ENCODE results near the gene FAM131C. TPM values are rescaled to one million over a fixed set of nuclear protein-coding genes. Genes with fewer than 3 reads are reported as not detected.

The FAM131C gene
- total RNA-seq, 1 experiment from 2014 or later, result 0.41 TPM

- Mint-ChIP-seq H3K9me3 (ENCODE audit: unreplicated experiment) (no peaks in the 10 kb centered on the region), H3K27ac (ENCODE audit: unreplicated experiment) (peak overlapping the region; percentile 22), H3K4me3 (ENCODE audit: unreplicated experiment) (no peak overlapping the region), H3K27me3 (ENCODE audit: insufficient read depth, unreplicated experiment) (no peaks in the 10 kb centered on the region), H3K36me3 (ENCODE audit: insufficient read depth, unreplicated experiment) (no peaks in the 10 kb centered on the region), H3K4me1 (ENCODE audit: low read depth, unreplicated experiment) (no peaks in the 10 kb centered on the region)
- DNase-seq, result no peak
- H3K27me3 ChIP-seq (replicated peaks; ENCODE audit: control insufficient read depth, insufficient read depth, low read length), result no peaks in the 10 kb centered on the region
- no peaks in the 10 kb centered on the region for H3K9me3 ChIP-seq
- TF ChIP-seq, protein P1, sequence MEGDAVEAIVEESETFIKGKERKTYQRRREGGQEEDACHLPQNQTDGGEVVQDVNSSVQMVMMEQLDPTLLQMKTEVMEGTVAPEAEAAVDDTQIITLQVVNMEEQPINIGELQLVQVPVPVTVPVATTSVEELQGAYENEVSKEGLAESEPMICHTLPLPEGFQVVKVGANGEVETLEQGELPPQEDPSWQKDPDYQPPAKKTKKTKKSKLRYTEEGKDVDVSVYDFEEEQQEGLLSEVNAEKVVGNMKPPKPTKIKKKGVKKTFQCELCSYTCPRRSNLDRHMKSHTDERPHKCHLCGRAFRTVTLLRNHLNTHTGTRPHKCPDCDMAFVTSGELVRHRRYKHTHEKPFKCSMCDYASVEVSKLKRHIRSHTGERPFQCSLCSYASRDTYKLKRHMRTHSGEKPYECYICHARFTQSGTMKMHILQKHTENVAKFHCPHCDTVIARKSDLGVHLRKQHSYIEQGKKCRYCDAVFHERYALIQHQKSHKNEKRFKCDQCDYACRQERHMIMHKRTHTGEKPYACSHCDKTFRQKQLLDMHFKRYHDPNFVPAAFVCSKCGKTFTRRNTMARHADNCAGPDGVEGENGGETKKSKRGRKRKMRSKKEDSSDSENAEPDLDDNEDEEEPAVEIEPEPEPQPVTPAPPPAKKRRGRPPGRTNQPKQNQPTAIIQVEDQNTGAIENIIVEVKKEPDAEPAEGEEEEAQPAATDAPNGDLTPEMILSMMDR (IDR thresholded peaks at IDR 0.05; ENCODE audit: insufficient read depth in 1 of 2, low read depth in 1 of 2, low read length in 1 of 2, severe bottlenecking in 1 of 2, unreplicated experiment in 1 of 2), result no peak
- no peaks in the 10 kb centered on the region for H3K36me3 ChIP-seq (ENCODE audit: control insufficient read depth, insufficient read depth, low read length)
- POLR2A ChIA-PET, result no interaction called here
- BruUV-seq (replicated peaks), result no TSS peak
- CTCF ChIA-PET, result no interaction called here
- no peak overlapping the region for H3K4me3 ChIP-seq (ENCODE audit: low read depth, low read length)
- no peaks in the 10 kb centered on the region for H3K4me1 ChIP-seq
- intact Hi-C loops (cut with micrococcal nuclease; ENCODE audit: unreplicated experiment), result no loop called here
Observed at GRCh38 chr1:16019644-16020277, 53.7 kb downstream of the FAM131C start.

DNA sequence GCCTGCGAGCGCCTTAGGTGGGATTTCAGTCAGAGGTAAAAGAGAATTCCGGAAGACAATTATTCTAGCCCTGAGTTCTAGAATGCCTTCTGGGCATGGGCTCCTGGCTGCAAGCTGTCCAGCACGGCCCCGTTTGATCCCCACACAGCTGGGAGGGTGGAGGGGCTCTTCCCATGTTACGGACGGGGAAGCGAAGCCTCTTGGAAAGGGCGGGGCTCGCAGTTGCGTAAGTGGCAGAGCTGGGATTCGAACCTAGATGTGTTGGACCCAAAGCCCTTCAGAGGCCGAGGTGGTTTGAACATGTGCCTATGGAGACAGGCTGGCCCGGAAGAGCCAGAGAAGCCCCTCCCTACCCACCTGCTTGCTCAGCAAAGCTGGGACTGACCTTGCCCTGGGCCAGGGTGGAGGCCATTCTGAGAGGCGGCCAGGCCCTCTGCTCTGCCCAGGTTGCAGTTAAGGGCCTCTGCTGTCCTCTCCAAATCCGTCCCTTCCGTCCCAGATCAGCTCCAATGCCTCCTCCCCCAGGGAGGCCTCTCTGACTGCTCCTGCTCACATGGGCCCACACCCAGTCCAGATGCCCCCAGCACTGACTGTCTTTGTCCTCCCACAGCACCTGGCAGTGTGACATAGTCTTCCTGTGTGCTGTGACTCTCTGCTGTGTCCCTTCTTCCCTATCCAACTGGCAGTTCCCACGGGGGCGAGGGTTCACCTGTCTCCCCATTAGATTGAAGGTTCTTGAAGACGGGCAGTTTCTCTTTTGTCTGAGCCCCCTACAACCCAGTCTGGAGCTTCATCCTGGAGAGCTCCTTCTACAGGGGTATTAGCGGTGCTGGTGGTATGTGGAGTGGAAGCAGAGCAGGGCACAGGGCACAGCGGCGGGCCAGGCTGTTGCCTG, 54.5 kb downstream of the FAM131C start:
- POLR2A ChIA-PET, result no interaction called here
- CTCF ChIA-PET, result no interaction called here
- DNase-seq, result no peak
- Histone ChIP-seq H3K36me3 (ENCODE audit: control insufficient read depth, insufficient read depth, low read length) (no peaks in the 10 kb centered on the region), H3K27me3 (replicated peaks; ENCODE audit: control insufficient read depth, insufficient read depth, low read length) (no peaks in the 10 kb centered on the region), H3K4me3 (ENCODE audit: low read depth, low read length) (no peak overlapping the region), H3K9me3 (no peaks in the 10 kb centered on the region), H3K4me1 (no peaks in the 10 kb centered on the region)
- Mint-ChIP-seq H3K4me1 (ENCODE audit: low read depth, unreplicated experiment) (no peaks in the 10 kb centered on the region), H3K4me3 (ENCODE audit: unreplicated experiment) (no peak overlapping the region), H3K9me3 (ENCODE audit: unreplicated experiment) (no peaks in the 10 kb centered on the region), H3K27ac (ENCODE audit: unreplicated experiment) (peak overlapping the region; percentile 22), H3K36me3 (ENCODE audit: insufficient read depth, unreplicated experiment) (no peaks in the 10 kb centered on the region), H3K27me3 (ENCODE audit: insufficient read depth, unreplicated experiment) (no peaks in the 10 kb centered on the region)
- intact Hi-C loops (cut with micrococcal nuclease; ENCODE audit: unreplicated experiment), result no loop called here
- TF ChIP-seq, protein P1 (IDR thresholded peaks at IDR 0.05; ENCODE audit: insufficient read depth in 1 of 2, low read depth in 1 of 2, low read length in 1 of 2, severe bottlenecking in 1 of 2, unreplicated experiment in 1 of 2), result no peak
- BruUV-seq (replicated peaks), result no TSS peak

DNA sequence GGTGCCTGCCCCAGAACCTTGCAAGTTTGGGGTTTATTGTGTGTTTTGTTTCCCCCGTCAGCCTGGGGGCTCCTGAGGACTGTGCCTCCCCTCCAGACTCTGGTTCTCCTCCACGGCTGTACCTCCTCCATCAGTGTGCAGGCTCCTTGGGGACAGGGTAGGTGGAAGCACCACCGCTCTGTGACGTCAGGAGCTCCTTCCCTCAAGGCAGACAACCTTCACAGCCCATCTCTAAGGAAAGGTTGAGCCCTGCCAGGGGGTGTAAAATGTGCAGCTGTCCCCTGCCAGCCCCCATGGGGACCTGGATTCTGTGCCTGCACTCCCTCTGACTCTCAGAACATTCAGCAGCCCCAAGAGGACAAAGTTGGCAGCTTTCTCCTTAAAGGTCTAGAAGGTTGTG, 55.1 kb downstream of the FAM131C start:
- Histone ChIP-seq H3K4me1 (no peaks in the 10 kb centered on the region), H3K36me3 (ENCODE audit: control insufficient read depth, insufficient read depth, low read length) (no peaks in the 10 kb centered on the region), H3K4me3 (ENCODE audit: low read depth, low read length) (no peak overlapping the region), H3K27me3 (replicated peaks; ENCODE audit: control insufficient read depth, insufficient read depth, low read length) (no peaks in the 10 kb centered on the region), H3K9me3 (no peaks in the 10 kb centered on the region)
- no peak overlapping the region for H3K4me3 Mint-ChIP-seq (ENCODE audit: unreplicated experiment)
- H3K4me1 Mint-ChIP-seq (ENCODE audit: low read depth, unreplicated experiment), result no peaks in the 10 kb centered on the region
- H3K9me3 Mint-ChIP-seq (ENCODE audit: unreplicated experiment), result no peaks in the 10 kb centered on the region
- intact Hi-C loops (cut with micrococcal nuclease; ENCODE audit: unreplicated experiment), result no loop called here
- no TSS peak for BruUV-seq (replicated peaks)
- H3K27me3 Mint-ChIP-seq (ENCODE audit: insufficient read depth, unreplicated experiment), result no peaks in the 10 kb centered on the region
- TF ChIP-seq, protein P1 (IDR thresholded peaks at IDR 0.05; ENCODE audit: insufficient read depth in 1 of 2, low read depth in 1 of 2, low read length in 1 of 2, severe bottlenecking in 1 of 2, unreplicated experiment in 1 of 2), result no peak
- DNase-seq, result no peak
- no peaks in the 10 kb centered on the region for H3K36me3 Mint-ChIP-seq (ENCODE audit: insufficient read depth, unreplicated experiment)
- ChIA-PET POLR2A (interaction anchor here (0.6 kb wide), 1 partner anchor 284 kb away, joined by 3 read pairs; no protein-coding TSS in a partner anchor), CTCF (no interaction called here)
- H3K27ac Mint-ChIP-seq (ENCODE audit: unreplicated experiment), result no peak overlapping the region

Data from Caco-2 (cell line).